ENCODE results near the gene TBC1D16. TPM values are rescaled to one million over a fixed set of nuclear protein-coding genes. Genes with fewer than 3 reads are reported as not detected.

The TBC1D16 gene
- total RNA-seq, 3 donors from 2014 or later (not counting 1 experiment from before 2014, with no cell fraction given), result 0.49 to 1.00 (median 0.65) TPM

DNA sequence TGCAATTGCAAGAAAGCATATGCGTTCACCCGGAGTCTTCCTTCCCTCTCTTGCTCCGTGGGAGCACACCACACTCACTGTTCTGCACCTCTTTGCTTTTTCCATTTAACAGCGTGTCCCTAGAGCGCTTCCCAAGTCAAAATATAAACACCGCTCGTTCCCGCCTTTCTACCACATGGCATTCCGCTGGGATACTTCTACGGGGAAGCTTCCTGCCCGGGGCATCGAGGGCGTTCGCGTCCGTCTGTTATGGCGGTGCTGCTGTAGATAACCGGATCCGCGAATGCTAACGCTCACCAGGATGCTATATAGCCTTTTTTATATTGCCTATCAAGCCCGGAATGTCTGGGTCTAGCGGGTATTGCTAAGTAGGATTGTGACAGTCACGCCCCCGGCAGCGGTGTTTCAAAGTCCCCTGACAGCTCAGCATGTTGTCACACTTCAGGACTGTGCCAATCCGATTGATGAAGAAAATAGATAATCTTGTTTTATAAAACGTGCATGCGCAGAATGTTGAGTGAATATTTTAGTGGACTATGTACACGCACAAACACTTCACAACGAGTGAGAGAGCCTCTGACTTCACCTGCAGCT is 31.8 kb upstream of the TBC1D16 start:
- DNase-seq (no peak), ATAC-seq (no peak)
- Histone ChIP-seq H3K27ac (ENCODE audit: low read length) (no peak overlapping the region), H3K36me3 (ENCODE audit: control insufficient read depth, insufficient read depth, low read length) (no peaks in the 10 kb centered on the region), H3K4me3 (ENCODE audit: low read length) (no peak overlapping the region), H3K4me1 (ENCODE audit: control insufficient read depth, insufficient read depth, low read length) (no peaks in the 10 kb centered on the region), H3K27me3 (ENCODE audit: control insufficient read depth, insufficient read depth, low read length) (no peaks in the 10 kb centered on the region), H3K9me3 (ENCODE audit: control insufficient read depth, insufficient read depth, low read length) (no peaks in the 10 kb centered on the region)
- no peak for TF ChIP-seq CTCF (IDR thresholded peaks at IDR 0.05)
- peaks cover 0 to 11% of the 10 kb centered on the region in 2 donors for H3K4me1 Mint-ChIP-seq
- 94% methylated on average over 31 of the region's 31 CpGs for WGBS (ENCODE audit: insufficient coverage)
- H3K27me3 Mint-ChIP-seq (ENCODE audit: low read depth in 2 of 2), result peaks cover 0 to 10% of the 10 kb centered on the region in 2 donors
- intact Hi-C loops (cut with micrococcal nuclease), result no loop called here
- no peaks in the 10 kb centered on the region for H3K9me3 Mint-ChIP-seq
- H3K4me3 Mint-ChIP-seq, result no peak overlapping the region
- no peaks in the 10 kb centered on the region for H3K36me3 Mint-ChIP-seq
- no peak overlapping the region for H3K27ac Mint-ChIP-seq

GRCh38 chr17:80065478-80066170 is 30.0 kb upstream of the TBC1D16 start:
- ATAC-seq (no peak), DNase-seq (no peak)
- 93% methylated on average over 32 of the region's 32 CpGs for WGBS (ENCODE audit: insufficient coverage)
- H3K4me1 Mint-ChIP-seq, result peaks cover 0 to 7% of the 10 kb centered on the region in 2 donors
- intact Hi-C loops (cut with micrococcal nuclease), result no loop called here
- H3K27me3 Mint-ChIP-seq (ENCODE audit: low read depth in 2 of 2), result peaks cover 0 to 10% of the 10 kb centered on the region in 2 donors
- Histone ChIP-seq H3K27me3 (ENCODE audit: control insufficient read depth, insufficient read depth, low read length) (no peaks in the 10 kb centered on the region), H3K36me3 (ENCODE audit: control insufficient read depth, insufficient read depth, low read length) (no peaks in the 10 kb centered on the region), H3K9me3 (ENCODE audit: control insufficient read depth, insufficient read depth, low read length) (no peaks in the 10 kb centered on the region), H3K27ac (ENCODE audit: low read length) (no peak overlapping the region), H3K4me1 (ENCODE audit: control insufficient read depth, insufficient read depth, low read length) (no peaks in the 10 kb centered on the region), H3K4me3 (ENCODE audit: low read length) (no peak overlapping the region)
- no peak overlapping the region for H3K27ac Mint-ChIP-seq
- H3K4me3 Mint-ChIP-seq, result no peak overlapping the region
- TF ChIP-seq CTCF (IDR thresholded peaks at IDR 0.05), result no peak
- no peaks in the 10 kb centered on the region for H3K36me3 Mint-ChIP-seq
- no peaks in the 10 kb centered on the region for H3K9me3 Mint-ChIP-seq

DNA sequence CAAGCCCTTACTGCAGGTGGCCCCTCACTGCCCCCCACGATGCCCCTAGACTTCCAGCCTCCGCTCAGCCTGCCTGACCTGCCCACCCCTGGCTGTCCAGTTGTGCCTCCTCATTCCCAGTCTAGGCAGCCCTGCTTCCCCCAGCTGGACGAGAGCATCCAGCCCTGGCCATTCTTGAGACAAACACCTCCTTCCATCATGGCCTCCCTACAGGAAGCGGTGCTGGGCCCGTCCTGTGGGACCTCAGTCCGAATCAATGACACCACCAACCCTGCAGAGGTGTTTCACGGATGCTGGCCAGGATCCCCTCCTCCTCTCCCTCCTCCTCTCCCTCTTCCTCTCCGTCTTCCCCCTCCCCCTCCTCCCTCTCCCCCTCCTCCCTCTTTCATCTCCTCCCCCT is 29.0 kb upstream of the TBC1D16 start:
- Histone ChIP-seq H3K36me3 (ENCODE audit: control insufficient read depth, insufficient read depth, low read length) (no peaks in the 10 kb centered on the region), H3K27me3 (ENCODE audit: control insufficient read depth, insufficient read depth, low read length) (no peaks in the 10 kb centered on the region), H3K4me1 (ENCODE audit: control insufficient read depth, insufficient read depth, low read length) (no peaks in the 10 kb centered on the region), H3K4me3 (ENCODE audit: low read length) (no peak overlapping the region), H3K27ac (ENCODE audit: low read length) (no peak overlapping the region), H3K9me3 (ENCODE audit: control insufficient read depth, insufficient read depth, low read length) (no peaks in the 10 kb centered on the region)
- DNase-seq (no peak), ATAC-seq (no peak)
- no peak for TF ChIP-seq CTCF (IDR thresholded peaks at IDR 0.05)
- intact Hi-C loops (cut with micrococcal nuclease), result no loop called here
- no peaks in the 10 kb centered on the region for H3K9me3 Mint-ChIP-seq
- H3K27me3 Mint-ChIP-seq (ENCODE audit: low read depth in 2 of 2), result peaks cover 0 to 8% of the 10 kb centered on the region in 2 donors
- WGBS (ENCODE audit: insufficient coverage), result 89% methylated on average over 8 of the region's 8 CpGs
- H3K36me3 Mint-ChIP-seq, result no peaks in the 10 kb centered on the region
- H3K4me1 Mint-ChIP-seq, result peaks cover 0 to 7% of the 10 kb centered on the region in 2 donors
- no peak overlapping the region for H3K27ac Mint-ChIP-seq
- no peak overlapping the region for H3K4me3 Mint-ChIP-seq
